Measurements from ENCODE around the gene TMEM45A. TPM values are rescaled to one million over a fixed set of nuclear protein-coding genes. Genes with fewer than 3 reads are reported as not detected.

TMEM45A gene
- polyA plus RNA-seq, 1 of the 3 experiments (the other 2 are of a cell fraction) = 6.4 TPM

DNA sequence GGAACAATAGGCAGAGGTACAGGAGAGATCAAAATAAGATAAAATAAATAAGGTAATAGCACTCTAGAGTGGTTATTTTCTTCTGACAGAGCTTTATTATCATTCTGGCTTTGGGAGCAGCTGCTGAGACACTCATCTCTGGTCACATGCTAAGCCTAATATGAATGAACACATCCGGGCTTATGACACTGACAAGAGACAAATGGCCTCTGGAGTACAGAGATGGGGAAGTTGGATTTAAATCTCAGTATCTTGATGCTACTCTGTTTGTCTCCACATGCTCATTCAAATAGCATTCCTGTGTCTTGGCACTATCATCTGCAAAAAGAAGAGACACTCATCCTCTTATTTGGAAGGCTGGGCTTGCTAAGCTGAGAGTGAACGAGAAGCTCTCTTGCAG lies 55.6 kb downstream of the TMEM45A start (continued):
- TF ChIP-seq, protein P1, sequence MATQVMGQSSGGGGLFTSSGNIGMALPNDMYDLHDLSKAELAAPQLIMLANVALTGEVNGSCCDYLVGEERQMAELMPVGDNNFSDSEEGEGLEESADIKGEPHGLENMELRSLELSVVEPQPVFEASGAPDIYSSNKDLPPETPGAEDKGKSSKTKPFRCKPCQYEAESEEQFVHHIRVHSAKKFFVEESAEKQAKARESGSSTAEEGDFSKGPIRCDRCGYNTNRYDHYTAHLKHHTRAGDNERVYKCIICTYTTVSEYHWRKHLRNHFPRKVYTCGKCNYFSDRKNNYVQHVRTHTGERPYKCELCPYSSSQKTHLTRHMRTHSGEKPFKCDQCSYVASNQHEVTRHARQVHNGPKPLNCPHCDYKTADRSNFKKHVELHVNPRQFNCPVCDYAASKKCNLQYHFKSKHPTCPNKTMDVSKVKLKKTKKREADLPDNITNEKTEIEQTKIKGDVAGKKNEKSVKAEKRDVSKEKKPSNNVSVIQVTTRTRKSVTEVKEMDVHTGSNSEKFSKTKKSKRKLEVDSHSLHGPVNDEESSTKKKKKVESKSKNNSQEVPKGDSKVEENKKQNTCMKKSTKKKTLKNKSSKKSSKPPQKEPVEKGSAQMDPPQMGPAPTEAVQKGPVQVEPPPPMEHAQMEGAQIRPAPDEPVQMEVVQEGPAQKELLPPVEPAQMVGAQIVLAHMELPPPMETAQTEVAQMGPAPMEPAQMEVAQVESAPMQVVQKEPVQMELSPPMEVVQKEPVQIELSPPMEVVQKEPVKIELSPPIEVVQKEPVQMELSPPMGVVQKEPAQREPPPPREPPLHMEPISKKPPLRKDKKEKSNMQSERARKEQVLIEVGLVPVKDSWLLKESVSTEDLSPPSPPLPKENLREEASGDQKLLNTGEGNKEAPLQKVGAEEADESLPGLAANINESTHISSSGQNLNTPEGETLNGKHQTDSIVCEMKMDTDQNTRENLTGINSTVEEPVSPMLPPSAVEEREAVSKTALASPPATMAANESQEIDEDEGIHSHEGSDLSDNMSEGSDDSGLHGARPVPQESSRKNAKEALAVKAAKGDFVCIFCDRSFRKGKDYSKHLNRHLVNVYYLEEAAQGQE (IDR thresholded peaks at IDR 0.05; ENCODE audit: low read depth, low read length) = no peak
- TF ChIP-seq TCF12 (IDR thresholded peaks at IDR 0.05) = peak; percentile 82
- TF ChIP-seq JUND (IDR thresholded peaks at IDR 0.05) = 0 out of 2 replicates have a peak, but pooled peaks have one; percentile 26
- TF ChIP-seq FOXM1 (IDR thresholded peaks at IDR 0.05; ENCODE audit: low read depth) = peak; percentile 75; the same call in 1 of the 2 replicates
- TF ChIP-seq, protein P2, sequence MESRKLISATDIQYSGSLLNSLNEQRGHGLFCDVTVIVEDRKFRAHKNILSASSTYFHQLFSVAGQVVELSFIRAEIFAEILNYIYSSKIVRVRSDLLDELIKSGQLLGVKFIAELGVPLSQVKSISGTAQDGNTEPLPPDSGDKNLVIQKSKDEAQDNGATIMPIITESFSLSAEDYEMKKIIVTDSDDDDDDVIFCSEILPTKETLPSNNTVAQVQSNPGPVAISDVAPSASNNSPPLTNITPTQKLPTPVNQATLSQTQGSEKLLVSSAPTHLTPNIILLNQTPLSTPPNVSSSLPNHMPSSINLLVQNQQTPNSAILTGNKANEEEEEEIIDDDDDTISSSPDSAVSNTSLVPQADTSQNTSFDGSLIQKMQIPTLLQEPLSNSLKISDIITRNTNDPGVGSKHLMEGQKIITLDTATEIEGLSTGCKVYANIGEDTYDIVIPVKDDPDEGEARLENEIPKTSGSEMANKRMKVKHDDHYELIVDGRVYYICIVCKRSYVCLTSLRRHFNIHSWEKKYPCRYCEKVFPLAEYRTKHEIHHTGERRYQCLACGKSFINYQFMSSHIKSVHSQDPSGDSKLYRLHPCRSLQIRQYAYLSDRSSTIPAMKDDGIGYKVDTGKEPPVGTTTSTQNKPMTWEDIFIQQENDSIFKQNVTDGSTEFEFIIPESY (IDR thresholded peaks at IDR 0.05; ENCODE audit: borderline replicate concordance, low read depth) = no peak
- TF ChIP-seq GATA2 (CRISPR knock-in tag; IDR thresholded peaks at IDR 0.05) = no peak

DNA sequence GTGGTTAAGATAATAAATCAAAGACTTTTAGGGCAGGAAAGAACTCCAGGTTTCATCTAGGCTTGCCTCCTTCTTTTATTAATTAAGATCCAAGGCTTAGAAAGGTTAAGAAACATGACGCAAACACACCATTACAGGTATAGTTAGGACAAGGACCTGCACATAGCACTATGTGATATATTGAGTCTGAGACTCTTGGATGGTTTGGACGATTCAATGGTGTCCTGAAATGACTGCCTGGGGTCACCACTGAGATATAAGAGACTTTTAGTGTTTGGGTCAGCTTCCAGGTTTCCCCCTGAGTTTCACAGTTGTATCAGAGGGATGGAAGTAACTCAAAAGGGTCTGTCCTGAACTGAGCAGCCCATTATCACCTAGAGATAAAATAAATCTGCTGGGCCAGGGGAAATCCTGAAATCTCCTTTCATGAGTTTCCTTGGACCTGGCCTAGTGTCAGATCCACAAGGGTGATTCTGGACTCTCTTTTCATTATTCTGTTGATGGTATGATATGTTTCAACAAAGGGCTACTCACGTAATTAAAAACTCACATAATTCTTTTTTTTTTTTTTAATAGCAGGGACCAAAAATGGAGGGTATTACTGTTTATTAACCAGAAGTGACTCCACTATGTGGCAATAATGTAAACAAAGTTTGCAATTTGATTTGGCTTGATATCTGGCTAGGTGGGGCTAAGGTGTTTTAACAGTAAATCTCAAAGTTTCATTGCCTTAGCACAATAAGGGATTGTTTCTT lies 61.4 kb downstream of the TMEM45A start:
- H3K27me3 ChIP-seq (ENCODE audit: insufficient read depth) = no peaks in the 10 kb centered on the region
- H3F3A ChIP-seq (replicated peaks; ENCODE audit: insufficient read depth) = peaks cover 4% of the 10 kb centered on the region
- H3K36me3 ChIP-seq (replicated peaks in 1 of 2; ENCODE audit: control insufficient read depth in 1 of 2, insufficient read depth in 2 of 2, low read length in 1 of 2) = no peaks in the 10 kb centered on the region
- no peaks in the 10 kb centered on the region for H3K4me1 ChIP-seq (ENCODE audit: control insufficient read depth in 1 of 2, insufficient read depth in 2 of 2, low read depth in 1 of 2, low read length in 1 of 2)
- no peaks in the 10 kb centered on the region for H3K9me3 ChIP-seq
- DNase-seq = no peak
- H3K4me2 ChIP-seq = no peak overlapping the region
- H3K9ac ChIP-seq = no peak overlapping the region
- H3K79me2 ChIP-seq (ENCODE audit: insufficient read depth) = no peaks in the 10 kb centered on the region
- H3K4me3 ChIP-seq (ENCODE audit: low read depth in 2 of 2, low read length in 1 of 2) = no peak overlapping the region
- no peaks in the 10 kb centered on the region for H3K9me2 ChIP-seq
- no peaks in the 10 kb centered on the region for H4K20me1 ChIP-seq (ENCODE audit: insufficient read depth)
- TF ChIP-seq FOXJ3 (CRISPR knock-in tag; IDR thresholded peaks at IDR 0.05) = no peak
- no peak for TF ChIP-seq SMC3 (IDR thresholded peaks at IDR 0.05; ENCODE audit: low read depth, low read length)
- no peak for TF ChIP-seq JUND (IDR thresholded peaks at IDR 0.05)
- TF ChIP-seq, protein P2 (IDR thresholded peaks at IDR 0.05; ENCODE audit: borderline replicate concordance, low read depth) = no peak
- no peak for TF ChIP-seq FOXM1 (IDR thresholded peaks at IDR 0.05; ENCODE audit: low read depth)
- no peak for TF ChIP-seq MXI1 (IDR thresholded peaks at IDR 0.05; ENCODE audit: low read depth, low read length)
- no peak for TF ChIP-seq CHD2 (IDR thresholded peaks at IDR 0.05; ENCODE audit: low read length, partially characterized antibody)
- no peak overlapping the region for H3K27ac ChIP-seq (ENCODE audit: low read depth in 2 of 2, low read length in 1 of 2)
- POLR2A ChIA-PET = no interaction called here
- WGBS (ENCODE audit: low lambda C conversion rate) = 82% methylated on average over 3 of the region's 3 CpGs
- CTCF ChIA-PET = no interaction called here
- H2AFZ ChIP-seq (ENCODE audit: low read depth) = no peak overlapping the region
